SK-N-SH treated with all-trans-retinoic acid at 6 μM for 48 hours (cell line): ENCODE data around the gene SLC49A3.

Experiments
- CSDC2 ChIP-seq: fragments of 250-450 bp; sonication (Bioruptor Pico); IDR thresholded peaks from 2 replicates; pipeline ENCODE4 v1.5.0; 2020; ENCODE audit warnings: mild to moderate bottlenecking, moderate library complexity
- TF ChIP-seq, protein P1 (sequence below): fragments of 250-450 bp; sonication (Bioruptor Pico); IDR thresholded peaks from 2 replicates; pipeline ENCODE4 v1.8.0; 2020; ENCODE audit warnings: mild to moderate bottlenecking, moderate library complexity, borderline replicate concordance

DNA sequence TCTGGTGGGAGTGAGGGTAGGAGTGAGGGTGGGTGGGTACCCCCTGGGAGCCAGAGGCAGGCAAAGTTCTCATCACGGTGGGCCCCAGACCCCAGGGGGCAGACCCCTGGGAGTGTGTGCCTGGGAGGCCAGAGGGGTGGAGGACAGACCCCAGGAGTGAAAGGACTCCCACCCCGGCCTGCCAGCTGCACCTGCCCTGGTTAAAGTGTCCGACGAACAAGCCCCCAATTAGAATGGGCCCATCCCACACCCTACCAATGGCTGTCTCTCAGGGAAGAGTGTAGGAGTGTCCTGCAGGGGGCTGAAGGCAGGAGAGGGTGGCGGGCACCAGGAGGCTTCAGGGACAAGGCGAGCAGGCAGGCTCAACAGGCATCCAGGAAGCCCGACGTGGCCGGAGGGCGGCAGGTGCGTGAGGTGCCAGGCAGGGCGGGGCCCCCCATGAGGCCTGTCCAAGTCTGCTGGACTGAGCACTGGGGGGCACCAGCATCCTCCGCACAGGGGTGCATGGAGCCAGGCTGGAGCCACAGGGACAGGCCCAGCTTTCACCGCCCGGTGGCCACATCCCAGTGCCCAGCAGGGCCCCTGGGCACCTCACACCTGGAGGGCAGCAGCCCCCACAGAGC, 54.9 kb downstream of the SLC49A3 start:
- TF ChIP-seq, protein P1, sequence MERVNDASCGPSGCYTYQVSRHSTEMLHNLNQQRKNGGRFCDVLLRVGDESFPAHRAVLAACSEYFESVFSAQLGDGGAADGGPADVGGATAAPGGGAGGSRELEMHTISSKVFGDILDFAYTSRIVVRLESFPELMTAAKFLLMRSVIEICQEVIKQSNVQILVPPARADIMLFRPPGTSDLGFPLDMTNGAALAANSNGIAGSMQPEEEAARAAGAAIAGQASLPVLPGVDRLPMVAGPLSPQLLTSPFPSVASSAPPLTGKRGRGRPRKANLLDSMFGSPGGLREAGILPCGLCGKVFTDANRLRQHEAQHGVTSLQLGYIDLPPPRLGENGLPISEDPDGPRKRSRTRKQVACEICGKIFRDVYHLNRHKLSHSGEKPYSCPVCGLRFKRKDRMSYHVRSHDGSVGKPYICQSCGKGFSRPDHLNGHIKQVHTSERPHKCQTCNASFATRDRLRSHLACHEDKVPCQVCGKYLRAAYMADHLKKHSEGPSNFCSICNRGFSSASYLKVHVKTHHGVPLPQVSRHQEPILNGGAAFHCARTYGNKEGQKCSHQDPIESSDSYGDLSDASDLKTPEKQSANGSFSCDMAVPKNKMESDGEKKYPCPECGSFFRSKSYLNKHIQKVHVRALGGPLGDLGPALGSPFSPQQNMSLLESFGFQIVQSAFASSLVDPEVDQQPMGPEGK (CRISPR knock-in tag) = no peak
- TF ChIP-seq CSDC2 (CRISPR knock-in tag) = no peak
